ENCODE results near the gene RHOV.

- TF ChIP-seq CTCF (IDR thresholded peaks at IDR 0.05) (no peak), CEBPB (IDR thresholded peaks at IDR 0.05) (no peak), RAD21 (conservative IDR thresholded peaks at IDR 0.05 in 1 of 2, IDR thresholded peaks at IDR 0.05 in 1 of 2) (no peak), SMC3 (IDR thresholded peaks at IDR 0.05) (no peak), JUNB (IDR thresholded peaks at IDR 0.05) (no peak), EP300 (IDR thresholded peaks at IDR 0.05) (no peak), NFE2L2 (conservative IDR thresholded peaks at IDR 0.05; ENCODE audit: low read length) (no peak), HOXB5 (CRISPR knock-in tag; IDR thresholded peaks at IDR 0.05) (no peak), REST (IDR thresholded peaks at IDR 0.05) (no peak), MYC (IDR thresholded peaks at IDR 0.05; ENCODE audit: borderline replicate concordance, low read length) (no peak)
Observed at GRCh38 chr15:40867199-40867598, 6.8 kb downstream of the RHOV start.

Measured in A549 (cell line).